HS-5 (cell line): ENCODE results near the gene LRRC26.

Source experiments
- DNase-seq: peaks from one replicate; pipeline ENCODE4 v3.0.0-alpha.2; 2012; ENCODE audit warnings: low read depth

LRRC26 gene

DNA sequence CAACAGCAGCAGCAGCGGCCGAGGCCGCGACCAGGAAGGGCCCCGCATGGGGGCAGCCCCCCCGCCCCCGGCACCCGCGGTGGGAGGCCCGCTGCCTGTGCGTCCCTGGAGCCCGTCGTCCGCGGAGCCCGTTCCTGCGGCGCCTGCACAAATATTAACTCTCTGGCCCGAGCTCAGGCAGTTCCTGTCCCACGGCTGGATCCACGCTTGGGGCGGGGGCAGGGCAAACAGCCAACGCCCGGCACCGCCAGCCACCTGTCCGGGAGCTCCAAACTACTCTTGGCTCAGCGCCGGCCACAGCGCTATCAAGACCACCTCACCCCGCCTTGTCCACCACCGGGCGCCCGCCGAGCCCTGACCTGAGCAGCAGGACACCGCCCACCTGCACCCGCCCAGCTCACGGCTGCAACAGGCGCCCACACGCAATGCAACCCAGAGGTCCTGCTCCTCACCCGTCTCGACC is at the start of gene LRRC26:
Gene LRRC26, minus strand, starts transcription at position 156 of the 463 bp plus-strand sequence. Its CDS starts 108 bp downstream, at position 48.
- no peak for DNase-seq

DNA sequence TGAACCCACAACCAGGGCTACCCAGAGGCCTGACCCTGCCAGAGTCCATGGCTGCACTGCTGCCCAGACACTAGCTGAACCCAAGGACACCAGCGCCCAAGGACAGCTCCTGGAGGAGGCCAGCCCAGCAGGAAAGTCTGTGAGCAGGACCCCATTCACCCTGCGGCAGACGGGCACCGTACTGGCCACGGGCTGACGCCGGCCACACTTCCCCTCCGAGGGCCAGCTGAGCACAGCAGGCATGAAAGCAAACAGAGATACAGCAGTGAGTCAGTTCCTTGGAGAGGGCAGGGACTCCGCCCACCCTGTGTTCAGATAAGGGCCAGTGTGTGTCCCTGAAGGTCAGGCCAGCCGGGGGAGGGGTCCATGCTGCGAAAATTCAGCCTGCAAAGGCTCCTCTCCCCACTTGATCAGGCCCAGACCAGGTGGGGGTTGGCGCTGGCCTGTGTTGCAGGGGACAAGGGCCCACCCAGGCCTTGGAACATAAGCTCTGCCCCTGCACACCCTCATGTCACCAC is 49.0 kb upstream of the LRRC26 start:
- DNase-seq, result no peak

- no peak for DNase-seq
Observed at GRCh38 chr9:137218212-137218753, 48.4 kb upstream of the LRRC26 start.

DNA sequence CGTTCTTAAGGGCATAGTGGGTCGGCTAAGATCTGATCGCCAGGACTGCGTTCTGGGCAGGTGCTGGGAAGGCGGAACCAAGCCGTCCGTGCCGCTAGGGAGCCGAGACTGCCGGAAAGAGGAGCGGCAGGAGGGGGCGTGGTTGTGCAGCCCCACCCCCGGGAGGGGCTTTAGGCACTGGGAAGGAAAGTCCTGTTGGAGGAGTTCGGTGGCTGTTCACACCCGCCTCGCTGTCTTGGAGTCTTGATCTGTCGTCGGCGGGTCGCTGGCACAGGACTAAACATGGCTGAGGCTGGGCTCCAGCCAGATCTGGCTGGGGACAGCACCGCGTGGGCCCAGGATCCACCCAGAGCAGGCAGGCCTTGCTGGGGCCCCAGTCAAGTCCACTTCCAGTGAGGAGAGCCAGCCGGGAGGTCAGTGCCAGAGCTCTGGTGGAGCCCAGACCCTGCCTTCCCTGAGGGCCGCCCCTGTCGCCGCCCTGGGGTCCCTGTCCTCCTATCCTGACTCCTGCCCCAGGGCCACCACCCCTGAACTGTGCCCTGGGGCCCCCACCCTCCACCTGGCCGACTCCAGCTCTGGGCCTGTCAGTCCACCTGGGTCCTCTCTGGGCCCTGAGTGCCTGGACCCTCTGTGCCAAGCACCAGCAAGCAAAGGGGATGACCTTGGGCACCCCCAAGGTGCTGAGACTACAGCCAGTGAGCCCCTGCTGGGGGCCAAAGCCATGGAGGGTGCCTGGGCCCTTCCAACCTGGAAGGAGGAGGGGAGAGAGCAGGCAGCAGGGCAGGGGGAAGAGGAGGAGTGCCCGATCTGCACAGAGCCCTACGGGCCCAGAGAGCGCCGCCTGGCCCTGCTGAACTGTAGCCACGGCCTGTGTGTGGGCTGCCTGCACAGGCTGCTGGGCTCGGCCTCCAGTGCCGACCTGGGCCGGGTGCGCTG is 47.7 kb upstream of the LRRC26 start:
- DNase-seq, result no peak

DNA sequence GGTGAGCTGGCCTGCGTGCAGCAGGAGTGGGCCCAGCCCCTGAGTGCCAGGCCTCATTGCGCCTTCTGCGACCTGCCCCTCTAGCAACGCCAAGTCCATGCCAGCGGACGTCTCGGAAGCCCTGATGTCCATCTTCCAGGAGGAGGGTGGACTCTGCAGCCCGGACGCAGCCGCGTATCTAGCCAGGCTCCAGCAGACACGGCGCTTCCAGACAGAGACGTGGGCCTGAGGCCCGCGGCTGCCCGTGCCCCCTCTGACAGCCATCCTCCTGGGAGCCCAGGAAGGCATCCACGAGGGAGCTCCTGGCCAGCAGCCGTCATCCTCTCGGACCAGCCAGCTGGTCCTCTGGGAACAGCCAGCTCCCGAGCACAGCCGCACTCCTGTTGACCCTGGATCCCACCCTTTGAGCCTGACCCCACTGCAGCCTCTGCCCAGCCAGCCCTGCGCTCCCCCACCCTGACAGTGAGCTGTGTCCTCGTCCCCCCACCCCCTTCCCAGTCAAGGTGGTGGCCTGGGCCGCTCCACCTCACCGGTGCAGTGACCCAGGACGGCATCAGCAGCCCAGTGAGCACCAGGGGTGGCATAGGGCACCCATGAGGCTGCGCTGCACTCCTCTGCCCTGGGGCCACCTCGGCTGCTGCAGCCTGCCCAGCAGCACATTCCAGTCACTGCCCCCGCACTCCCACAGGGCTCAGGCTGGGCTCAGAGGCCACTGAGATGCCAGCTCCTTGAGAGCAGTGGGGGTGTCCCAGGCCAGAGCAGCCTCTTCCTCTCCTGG is 46.5 kb upstream of the LRRC26 start:
- no peak for DNase-seq

DNA sequence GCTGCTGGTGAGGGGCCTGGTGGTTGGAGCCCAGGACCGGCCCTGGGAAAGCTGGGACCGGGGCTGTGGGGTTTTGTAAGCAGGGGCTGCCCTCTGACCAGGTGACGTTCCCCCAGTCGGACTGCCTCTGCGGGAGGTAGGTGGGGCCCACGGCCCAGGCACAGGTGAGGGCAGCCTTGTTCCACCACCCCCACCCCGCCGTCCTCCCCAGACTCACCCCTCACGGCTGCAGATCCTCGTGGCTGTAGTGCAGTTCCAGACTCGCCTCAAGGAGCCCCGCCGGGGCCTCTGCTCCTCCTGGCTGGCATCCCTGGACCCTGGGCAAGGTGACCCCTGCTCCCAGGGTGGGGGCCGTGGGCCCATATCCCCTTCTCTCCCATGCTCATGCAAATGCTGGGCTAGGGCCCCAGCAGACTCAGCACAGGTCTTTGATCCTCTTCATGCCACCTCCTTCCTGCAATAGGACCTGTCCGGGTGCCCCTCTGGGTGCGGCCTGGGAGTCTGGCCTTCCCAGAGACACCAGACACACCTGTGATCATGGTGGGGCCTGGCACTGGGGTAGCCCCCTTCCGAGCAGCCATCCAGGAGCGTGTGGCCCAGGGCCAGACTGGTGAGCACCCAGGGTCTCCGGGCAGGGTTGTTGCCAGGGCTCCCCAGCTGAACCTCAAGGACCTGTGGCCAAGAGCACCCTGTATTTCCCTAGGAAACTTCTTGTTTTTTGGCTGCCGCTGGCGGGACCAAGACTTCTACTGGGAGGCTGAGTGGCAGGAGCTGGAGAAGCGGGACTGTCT is 45.5 kb upstream of the LRRC26 start:
- no peak for DNase-seq

DNA sequence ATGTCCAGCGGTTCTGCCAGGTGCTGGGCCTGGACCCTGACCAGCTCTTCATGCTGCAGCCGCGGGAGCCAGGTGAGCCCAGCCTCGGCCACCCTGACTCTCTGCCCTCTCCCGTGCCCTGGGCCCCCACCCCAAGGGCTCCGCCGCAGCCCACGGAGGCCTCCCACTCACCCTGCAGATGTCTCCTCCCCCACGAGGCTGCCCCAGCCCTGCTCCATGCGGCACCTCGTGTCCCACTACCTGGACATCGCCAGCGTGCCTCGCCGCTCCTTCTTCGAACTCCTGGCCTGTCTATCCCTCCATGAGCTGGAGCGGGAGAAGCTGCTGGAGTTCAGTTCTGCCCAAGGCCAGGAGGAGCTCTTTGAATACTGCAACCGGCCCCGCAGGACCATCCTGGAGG is 44.8 kb upstream of the LRRC26 start:
- no peak for DNase-seq

GRCh38 chr9:137213160-137214060 is 43.6 kb upstream of the LRRC26 start:
- DNase-seq, result no peak

- DNase-seq, result no peak
Observed at GRCh38 chr9:137212520-137212919, 42.7 kb upstream of the LRRC26 start.

- no peak for DNase-seq
Observed at GRCh38 chr9:137211532-137211931, 41.7 kb upstream of the LRRC26 start.

GRCh38 chr9:137206602-137207001 is 36.8 kb upstream of the LRRC26 start:
- DNase-seq, result no peak

GRCh38 chr9:137205126-137206069 is 35.5 kb upstream of the LRRC26 start, which contains the start of the genes NDOR1 and TMEM203:
Gene NDOR1, plus strand, starts transcription at chr9:137205700. Its CDS starts 78 bp downstream, at chr9:137205778.
Gene TMEM203, minus strand, starts transcription at chr9:137205648. Its CDS starts 234 bp downstream, at chr9:137205414.
- no peak for DNase-seq

DNA sequence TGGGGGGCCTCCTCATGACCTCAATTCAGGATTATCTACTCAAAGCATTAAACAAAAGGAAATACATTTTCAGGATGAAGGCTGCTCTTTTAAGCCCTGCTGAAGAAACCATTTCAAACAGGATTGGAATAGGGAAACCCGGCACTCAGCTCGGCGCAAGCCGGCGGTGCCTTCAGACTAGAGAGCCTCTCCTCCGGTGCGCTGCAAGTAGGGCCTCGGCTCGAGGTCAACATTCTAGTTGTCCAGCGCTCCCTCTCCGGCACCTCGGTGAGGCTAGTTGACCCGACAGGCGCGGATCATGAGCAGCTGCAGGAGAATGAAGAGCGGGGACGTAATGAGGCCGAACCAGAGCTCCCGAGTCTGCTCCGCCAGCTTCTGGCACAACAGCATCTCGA is 34.9 kb upstream of the LRRC26 start:
- DNase-seq, result no peak

DNA sequence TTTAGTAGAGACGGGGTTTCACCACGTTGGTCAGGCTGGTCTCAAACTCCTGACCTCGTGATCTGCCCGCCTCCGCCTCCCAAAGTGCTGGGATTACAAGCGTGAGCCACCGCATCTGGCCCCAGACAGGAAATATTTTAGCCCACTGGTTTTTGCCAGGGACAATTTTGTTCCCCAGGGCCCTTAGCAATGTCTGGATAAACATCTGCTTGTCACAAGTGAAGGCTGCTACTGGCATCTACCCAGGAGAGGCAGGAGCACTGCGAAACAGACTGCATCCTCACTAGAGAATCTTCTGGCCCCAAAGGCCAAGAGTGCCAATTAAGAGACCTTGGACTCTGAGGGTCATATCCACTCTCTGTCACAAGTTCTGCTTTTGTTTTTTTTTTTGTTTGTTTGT is 33.1 kb upstream of the LRRC26 start:
- DNase-seq, result no peak

DNA sequence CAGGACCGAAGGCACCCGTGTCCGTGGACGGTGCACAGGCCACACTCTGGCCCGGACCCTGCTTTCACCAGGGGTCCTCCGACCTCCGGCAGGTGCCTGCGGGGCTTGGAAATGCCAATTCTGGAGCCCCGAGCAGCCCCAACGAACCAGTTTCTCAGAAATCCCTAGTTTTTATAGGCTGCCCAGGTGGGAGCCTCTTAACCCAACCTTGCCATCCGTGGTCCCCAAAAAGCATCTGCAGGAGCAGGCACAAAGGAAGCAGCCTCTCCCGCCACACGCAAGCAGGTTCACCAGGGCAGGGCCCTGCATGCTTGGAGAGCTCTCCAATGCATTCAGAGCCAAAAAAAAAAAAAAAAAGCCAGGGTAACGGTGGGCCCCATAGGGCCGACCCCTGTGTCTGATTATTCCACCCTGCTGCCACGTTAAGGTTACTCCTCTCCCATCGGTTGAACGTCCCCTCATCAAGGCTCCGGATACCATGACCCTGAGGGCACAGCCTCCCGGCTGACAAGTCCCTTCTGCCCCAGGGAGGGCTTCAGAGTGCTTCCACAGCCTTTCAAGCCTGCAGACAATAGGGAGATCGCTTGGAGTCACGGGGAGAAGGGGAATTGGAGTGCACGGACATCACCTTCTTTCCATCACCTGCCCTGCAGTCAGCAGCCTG is 31.5 kb upstream of the LRRC26 start:
- no peak for DNase-seq

GRCh38 chr9:137200311-137201204 is 30.7 kb upstream of the LRRC26 start, which contains the start of gene TPRN:
Gene TPRN, minus strand, starts transcription at chr9:137200741. Its CDS starts 30 bp downstream, at chr9:137200711.
- DNase-seq, result peak; percentile 92

DNA sequence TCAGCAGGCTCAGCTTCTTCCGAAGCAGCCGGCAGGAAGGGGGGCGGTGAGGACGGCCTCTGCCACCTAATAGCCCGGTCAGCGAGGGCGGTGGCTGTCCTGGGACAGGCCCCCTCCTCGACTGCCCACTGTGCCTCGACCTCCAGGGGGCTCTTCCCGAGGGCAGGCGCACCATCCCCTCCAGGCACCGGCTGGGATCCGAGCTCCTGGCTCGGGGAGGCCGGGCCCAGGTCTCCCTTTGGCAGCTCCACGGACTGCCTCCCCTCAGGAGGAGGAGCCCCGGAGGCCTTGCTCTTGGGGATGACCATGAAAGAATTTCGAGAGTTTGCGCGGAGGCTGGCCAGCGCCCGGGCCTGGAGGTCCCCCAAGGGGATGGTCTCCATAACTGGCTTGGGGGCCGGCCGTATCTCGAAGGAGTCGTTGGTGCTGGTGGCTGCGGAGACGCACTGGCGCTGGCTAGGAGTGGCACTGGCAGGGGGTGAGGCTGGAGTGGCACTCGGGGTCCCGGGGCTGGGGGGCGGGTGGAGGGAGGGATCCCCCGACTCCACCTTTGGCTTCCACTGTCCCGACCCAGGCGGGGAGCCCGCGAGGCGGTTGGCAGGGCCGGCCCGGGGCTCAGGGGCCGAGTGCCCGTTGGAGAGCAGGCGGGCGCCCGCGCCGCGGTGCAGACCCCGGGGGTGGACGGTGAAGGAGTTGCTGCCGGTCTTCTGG is 29.7 kb upstream of the LRRC26 start:
- no peak for DNase-seq
